ENCODE measurements around the gene IL11RA. TPM values are rescaled to one million over a fixed set of nuclear protein-coding genes. Genes with fewer than 3 reads are reported as not detected.

IL11RA gene
- total and polyA plus RNA-seq, 10 of the 15 experiments (the other 5 are each of a cell fraction or from before 2014, with no cell fraction given): 0.32 to 5.8 (median 2.2) TPM

DNA sequence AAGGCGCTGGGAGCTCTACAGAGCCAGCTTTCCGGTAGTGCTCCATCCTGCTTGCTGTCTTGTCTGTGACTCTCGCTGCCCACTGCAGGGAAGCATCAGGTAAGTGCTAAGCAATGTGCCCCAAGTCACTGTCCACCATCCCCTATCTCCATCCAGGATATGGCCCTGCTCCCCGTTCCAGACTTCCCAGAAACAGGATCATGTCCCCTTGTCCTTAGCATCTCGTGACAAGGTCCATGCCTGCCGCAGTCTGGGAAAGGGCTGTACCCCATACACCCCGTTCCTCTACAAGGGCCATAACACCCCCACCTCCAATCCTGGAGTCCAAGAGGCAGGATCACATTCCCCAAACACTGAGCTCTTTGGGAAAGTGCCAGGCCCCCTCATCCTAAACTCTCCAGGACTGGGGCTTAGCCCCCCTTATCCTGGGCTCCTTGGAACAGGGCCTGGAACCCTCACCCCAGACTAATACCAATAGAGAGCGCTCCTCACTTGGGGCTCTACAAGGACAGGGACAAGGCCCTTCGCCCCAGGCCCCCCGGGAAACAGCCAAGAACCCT lies 40.7 kb upstream of the IL11RA start:
- no peak for FAIRE-seq
- CTCF ChIA-PET: interaction anchor here (1.0 to 5.6 kb wide), 6 partner anchors 9 to 1578 kb away, joined by 3 to 118 read pairs (median 4); partner anchors contain the start of genes DCTN3 and SIGMAR1
- in situ Hi-C loops (cut with MboI): no loop called here
- H2AFZ ChIP-seq (ENCODE audit: control insufficient read depth, low read depth, low read length): peak overlapping the region; percentile 95
- BruUV-seq (replicated peaks): TSS peak; percentile 50
- H3K9me3 ChIP-seq (replicated peaks; ENCODE audit: control insufficient read depth, insufficient read depth, low read length): no peaks in the 10 kb centered on the region; the same call in 2 of the 3 replicates
- H3K9ac ChIP-seq (ENCODE audit: control insufficient read depth, insufficient read depth, low read length): peak overlapping the region; percentile 98
- H3K36me3 ChIP-seq (ENCODE audit: control insufficient read depth in 2 of 2, insufficient read depth in 2 of 2, low read length in 1 of 2): peaks cover 0 to 2% of the 10 kb centered on the region in 2 experiments; a peak in 1 of 4 replicates
- POLR2A ChIA-PET: interaction anchor here (2.2 kb wide), 1 partner anchor 9 kb away, joined by 8 read pairs; the partner anchor contains the start of gene DCTN3
- intact Hi-C loops (cut with micrococcal nuclease; ENCODE audit: unreplicated experiment): no loop called here
- SMC1A ChIA-PET (ENCODE audit: uncharacterized antibody, unreplicated experiment): interaction anchor here (0.6 to 2.4 kb wide), 3 partner anchors 9 to 538 kb away, joined by 3 to 13 read pairs (median 4); partner anchors contain the start of gene DCTN3
- peak overlapping the region; percentile 81 for H3K4me3 ChIP-seq
- H3K4me1 ChIP-seq (ENCODE audit: control insufficient read depth, insufficient read depth, low read length): peaks cover 6% of the 10 kb centered on the region; the same call in 1 of the 2 replicates
- 47% methylated on average over 10 of the region's 10 CpGs for WGBS (ENCODE audit: insufficient coverage, insufficient replicate concordance, low lambda C conversion rate, missing lambda C conversion rate)
- peak overlapping the region; percentile 85 for H3K27ac ChIP-seq (ENCODE audit: control insufficient read depth, insufficient read depth)
- H3K4me2 ChIP-seq (ENCODE audit: control insufficient read depth, insufficient read depth): peak overlapping the region; percentile 86
- peaks cover 6% of the 10 kb centered on the region for H3K79me2 ChIP-seq (ENCODE audit: control insufficient read depth, insufficient read depth, low read length)
- RAD21 ChIA-PET (ENCODE audit: unreplicated experiment): interaction anchor here (0.8 to 1.2 kb wide), 2 partner anchors 23 to 35 kb away, joined by 3 to 4 read pairs; partner anchors contain the start of gene GALT
- H4K20me1 ChIP-seq (ENCODE audit: control insufficient read depth, insufficient read depth): no peaks in the 10 kb centered on the region
- ATAC-seq: peak; percentile 23
- no peak for DNase-seq (ENCODE audit: low read depth, low spot score)
- H3K27me3 ChIP-seq (replicated peaks in 1 of 2; ENCODE audit: control insufficient read depth in 2 of 2, insufficient read depth in 2 of 2, low read length in 1 of 2): no peaks in the 10 kb centered on the region
- TF ChIP-seq YY1 (IDR thresholded peaks at IDR 0.05; ENCODE audit: low read depth, low read length) (no peak), SMAD1 (IDR thresholded peaks at IDR 0.05; ENCODE audit: low read depth, partially characterized antibody) (no peak), FOXK2 (IDR thresholded peaks at IDR 0.05) (no peak), MTA2 (IDR thresholded peaks at IDR 0.05; ENCODE audit: low read depth) (no peak), MEF2B (IDR thresholded peaks at IDR 0.05; ENCODE audit: partially characterized antibody, poor library complexity, severe bottlenecking) (no peak), NR2F1 (conservative IDR thresholded peaks at IDR 0.05) (no peak), ZNF217 (IDR thresholded peaks at IDR 0.05) (no peak), POLR2A (IDR thresholded peaks at IDR 0.05; ENCODE audit: low read depth, low read length) (no peak), SUZ12 (IDR thresholded peaks at IDR 0.05; ENCODE audit: unreplicated experiment) (no peak), BRCA1 (IDR thresholded peaks at IDR 0.05; ENCODE audit: low read depth, low read length) (no peak)
- TF ChIP-seq, protein P1, sequence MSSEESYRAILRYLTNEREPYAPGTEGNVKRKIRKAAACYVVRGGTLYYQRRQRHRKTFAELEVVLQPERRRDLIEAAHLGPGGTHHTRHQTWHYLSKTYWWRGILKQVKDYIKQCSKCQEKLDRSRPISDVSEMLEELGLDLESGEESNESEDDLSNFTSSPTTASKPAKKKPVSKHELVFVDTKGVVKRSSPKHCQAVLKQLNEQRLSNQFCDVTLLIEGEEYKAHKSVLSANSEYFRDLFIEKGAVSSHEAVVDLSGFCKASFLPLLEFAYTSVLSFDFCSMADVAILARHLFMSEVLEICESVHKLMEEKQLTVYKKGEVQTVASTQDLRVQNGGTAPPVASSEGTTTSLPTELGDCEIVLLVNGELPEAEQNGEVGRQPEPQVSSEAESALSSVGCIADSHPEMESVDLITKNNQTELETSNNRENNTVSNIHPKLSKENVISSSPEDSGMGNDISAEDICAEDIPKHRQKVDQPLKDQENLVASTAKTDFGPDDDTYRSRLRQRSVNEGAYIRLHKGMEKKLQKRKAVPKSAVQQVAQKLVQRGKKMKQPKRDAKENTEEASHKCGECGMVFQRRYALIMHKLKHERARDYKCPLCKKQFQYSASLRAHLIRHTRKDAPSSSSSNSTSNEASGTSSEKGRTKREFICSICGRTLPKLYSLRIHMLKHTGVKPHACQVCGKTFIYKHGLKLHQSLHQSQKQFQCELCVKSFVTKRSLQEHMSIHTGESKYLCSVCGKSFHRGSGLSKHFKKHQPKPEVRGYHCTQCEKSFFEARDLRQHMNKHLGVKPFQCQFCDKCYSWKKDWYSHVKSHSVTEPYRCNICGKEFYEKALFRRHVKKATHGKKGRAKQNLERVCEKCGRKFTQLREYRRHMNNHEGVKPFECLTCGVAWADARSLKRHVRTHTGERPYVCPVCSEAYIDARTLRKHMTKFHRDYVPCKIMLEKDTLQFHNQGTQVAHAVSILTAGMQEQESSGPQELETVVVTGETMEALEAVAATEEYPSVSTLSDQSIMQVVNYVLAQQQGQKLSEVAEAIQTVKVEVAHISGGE (CRISPR knock-in tag; IDR thresholded peaks at IDR 0.05): no peak
- TF ChIP-seq, protein P2, sequence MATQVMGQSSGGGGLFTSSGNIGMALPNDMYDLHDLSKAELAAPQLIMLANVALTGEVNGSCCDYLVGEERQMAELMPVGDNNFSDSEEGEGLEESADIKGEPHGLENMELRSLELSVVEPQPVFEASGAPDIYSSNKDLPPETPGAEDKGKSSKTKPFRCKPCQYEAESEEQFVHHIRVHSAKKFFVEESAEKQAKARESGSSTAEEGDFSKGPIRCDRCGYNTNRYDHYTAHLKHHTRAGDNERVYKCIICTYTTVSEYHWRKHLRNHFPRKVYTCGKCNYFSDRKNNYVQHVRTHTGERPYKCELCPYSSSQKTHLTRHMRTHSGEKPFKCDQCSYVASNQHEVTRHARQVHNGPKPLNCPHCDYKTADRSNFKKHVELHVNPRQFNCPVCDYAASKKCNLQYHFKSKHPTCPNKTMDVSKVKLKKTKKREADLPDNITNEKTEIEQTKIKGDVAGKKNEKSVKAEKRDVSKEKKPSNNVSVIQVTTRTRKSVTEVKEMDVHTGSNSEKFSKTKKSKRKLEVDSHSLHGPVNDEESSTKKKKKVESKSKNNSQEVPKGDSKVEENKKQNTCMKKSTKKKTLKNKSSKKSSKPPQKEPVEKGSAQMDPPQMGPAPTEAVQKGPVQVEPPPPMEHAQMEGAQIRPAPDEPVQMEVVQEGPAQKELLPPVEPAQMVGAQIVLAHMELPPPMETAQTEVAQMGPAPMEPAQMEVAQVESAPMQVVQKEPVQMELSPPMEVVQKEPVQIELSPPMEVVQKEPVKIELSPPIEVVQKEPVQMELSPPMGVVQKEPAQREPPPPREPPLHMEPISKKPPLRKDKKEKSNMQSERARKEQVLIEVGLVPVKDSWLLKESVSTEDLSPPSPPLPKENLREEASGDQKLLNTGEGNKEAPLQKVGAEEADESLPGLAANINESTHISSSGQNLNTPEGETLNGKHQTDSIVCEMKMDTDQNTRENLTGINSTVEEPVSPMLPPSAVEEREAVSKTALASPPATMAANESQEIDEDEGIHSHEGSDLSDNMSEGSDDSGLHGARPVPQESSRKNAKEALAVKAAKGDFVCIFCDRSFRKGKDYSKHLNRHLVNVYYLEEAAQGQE (IDR thresholded peaks at IDR 0.05; ENCODE audit: low read depth, low read length): no peak
- TF ChIP-seq, protein P3, sequence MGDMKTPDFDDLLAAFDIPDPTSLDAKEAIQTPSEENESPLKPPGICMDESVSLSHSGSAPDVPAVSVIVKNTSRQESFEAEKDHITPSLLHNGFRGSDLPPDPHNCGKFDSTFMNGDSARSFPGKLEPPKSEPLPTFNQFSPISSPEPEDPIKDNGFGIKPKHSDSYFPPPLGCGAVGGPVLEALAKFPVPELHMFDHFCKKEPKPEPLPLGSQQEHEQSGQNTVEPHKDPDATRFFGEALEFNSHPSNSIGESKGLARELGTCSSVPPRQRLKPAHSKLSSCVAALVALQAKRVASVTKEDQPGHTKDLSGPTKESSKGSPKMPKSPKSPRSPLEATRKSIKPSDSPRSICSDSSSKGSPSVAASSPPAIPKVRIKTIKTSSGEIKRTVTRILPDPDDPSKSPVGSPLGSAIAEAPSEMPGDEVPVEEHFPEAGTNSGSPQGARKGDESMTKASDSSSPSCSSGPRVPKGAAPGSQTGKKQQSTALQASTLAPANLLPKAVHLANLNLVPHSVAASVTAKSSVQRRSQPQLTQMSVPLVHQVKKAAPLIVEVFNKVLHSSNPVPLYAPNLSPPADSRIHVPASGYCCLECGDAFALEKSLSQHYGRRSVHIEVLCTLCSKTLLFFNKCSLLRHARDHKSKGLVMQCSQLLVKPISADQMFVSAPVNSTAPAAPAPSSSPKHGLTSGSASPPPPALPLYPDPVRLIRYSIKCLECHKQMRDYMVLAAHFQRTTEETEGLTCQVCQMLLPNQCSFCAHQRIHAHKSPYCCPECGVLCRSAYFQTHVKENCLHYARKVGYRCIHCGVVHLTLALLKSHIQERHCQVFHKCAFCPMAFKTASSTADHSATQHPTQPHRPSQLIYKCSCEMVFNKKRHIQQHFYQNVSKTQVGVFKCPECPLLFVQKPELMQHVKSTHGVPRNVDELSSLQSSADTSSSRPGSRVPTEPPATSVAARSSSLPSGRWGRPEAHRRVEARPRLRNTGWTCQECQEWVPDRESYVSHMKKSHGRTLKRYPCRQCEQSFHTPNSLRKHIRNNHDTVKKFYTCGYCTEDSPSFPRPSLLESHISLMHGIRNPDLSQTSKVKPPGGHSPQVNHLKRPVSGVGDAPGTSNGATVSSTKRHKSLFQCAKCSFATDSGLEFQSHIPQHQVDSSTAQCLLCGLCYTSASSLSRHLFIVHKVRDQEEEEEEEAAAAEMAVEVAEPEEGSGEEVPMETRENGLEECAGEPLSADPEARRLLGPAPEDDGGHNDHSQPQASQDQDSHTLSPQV (IDR thresholded peaks at IDR 0.05): no peak
